Endodermal cell (in vitro differentiated cells): Measurements from ENCODE around the gene EFEMP2. TPM values are rescaled to one million over a fixed set of nuclear protein-coding genes. Genes with fewer than 3 reads are reported as not detected.

ENCODE experiments used
- DNase-seq: peaks from one replicate; pipeline ENCODE4 v3.0.0-alpha.2; 2017
- H3K27ac ChIP-seq: 2 replicates; pipeline ENCODE4 v1.5.1; 2013; ENCODE audit warnings: mild to moderate bottlenecking, low read depth, low read length, moderate library complexity
- H3K27me3 ChIP-seq: 2 replicates; pipeline ENCODE4 v1.6.1; 2013; ENCODE audit warnings: mild to moderate bottlenecking, low read length, moderate library complexity; ENCODE audit not compliant: insufficient read depth, control insufficient read depth, poor library complexity, severe bottlenecking
- H3K36me3 ChIP-seq: 2 replicates; pipeline ENCODE4 v1.7.0; 2013; ENCODE audit warnings: mild to moderate bottlenecking, low read length, moderate library complexity; ENCODE audit not compliant: control insufficient read depth, insufficient read depth
- H3K4me1 ChIP-seq: one replicate; pipeline ENCODE4 v1.7.0; 2013; ENCODE audit warnings: low read length; ENCODE audit not compliant: control insufficient read depth, insufficient read depth
- H3K4me3 ChIP-seq: 2 replicates; pipeline ENCODE4 v1.5.1; 2013; ENCODE audit warnings: mild to moderate bottlenecking, low read length, moderate library complexity
- H3K9ac ChIP-seq: 2 replicates; pipeline ENCODE4 v1.6.1; 2013; ENCODE audit warnings: mild to moderate bottlenecking, low read length, moderate library complexity; ENCODE audit not compliant: poor library complexity, severe bottlenecking; ENCODE audit errors: extremely low read depth
- H3K9me3 ChIP-seq: 2 replicates; pipeline ENCODE4 v1.6.1; 2013; ENCODE audit warnings: mild to moderate bottlenecking, low read length, moderate library complexity; ENCODE audit not compliant: control insufficient read depth
- H3K27ac Mint-ChIP-seq: 2 replicates; pipeline ENCODE4 v1.8.0; 2020; ENCODE audit warnings: mixed read lengths
- H3K27me3 Mint-ChIP-seq: 2 replicates; pipeline ENCODE4 v1.8.0; 2021; ENCODE audit warnings: mild to moderate bottlenecking, mixed read lengths; ENCODE audit not compliant: insufficient read depth
- H3K36me3 Mint-ChIP-seq: 2 replicates; pipeline ENCODE4 v1.8.0; 2020; ENCODE audit warnings: low read depth, mixed read lengths
- H3K4me1 Mint-ChIP-seq: 2 replicates; pipeline ENCODE4 v1.8.0; 2020; ENCODE audit warnings: mixed read lengths
- H3K4me3 Mint-ChIP-seq: 2 replicates; pipeline ENCODE4 v1.8.0; 2020; ENCODE audit warnings: mild to moderate bottlenecking, moderate library complexity, mixed read lengths
- H3K9me3 Mint-ChIP-seq: 2 replicates; pipeline ENCODE4 v1.8.0; 2020; ENCODE audit warnings: mild to moderate bottlenecking, mixed read lengths
- CTCF ChIP-seq: fragments of 200-600 bp; sonication (generic); conservative IDR thresholded peaks from 2 replicates; pipeline ENCODE4 v1.5.0; 2021; ENCODE audit warnings: antibody characterized with exemption, mild to moderate bottlenecking
- WGBS, 2 experiments: methylation state at CpG; one replicate each; pipeline versions ENCODE4 v1.1.5 to v1.1.7; 2013; ENCODE audit warnings: missing lambda C conversion rate in 2 of 2, mixed read lengths in 1 of 2; ENCODE audit not compliant: insufficient coverage in 1 of 2, insufficient read length in 1 of 2; 5-methylcytosine and 5-hydroxymethylcytosine counted together
- total RNA-seq, 2 donors: library from RNA; stranded (reverse); fragmentation: NEBNext Ultra II Directional in 1 of 2; extraction: Animal tissue kit (Norgen Biotek cat#: 25700) in 1 of 2; gene quantifications; 2 replicates in 1 of 2; 3 replicates in 1 of 2; pipeline ENCODE4 v1.2.1, GENCODE V29; 2021

The EFEMP2 gene
- total RNA-seq, 2 donors from 2014 or later: 84.5 to 99.6 TPM

GRCh38 chr11:65887723-65888162 lies 15.1 kb upstream of the EFEMP2 start:
- no peak for DNase-seq
- peak overlapping the region; percentile 98 for H3K27ac Mint-ChIP-seq
- Histone ChIP-seq H3K27ac (peak overlapping the region; percentile 64), H3K9ac (peak overlapping the region; percentile 44), H3K27me3 (no peaks in the 10 kb centered on the region), H3K9me3 (no peaks in the 10 kb centered on the region), H3K4me1 (no peaks in the 10 kb centered on the region), H3K36me3 (peaks cover 36% of the 10 kb centered on the region), H3K4me3 (peak overlapping the region; percentile 82)
- H3K36me3 Mint-ChIP-seq: peaks cover 37% of the 10 kb centered on the region
- H3K27me3 Mint-ChIP-seq: peaks cover 14% of the 10 kb centered on the region
- H3K4me1 Mint-ChIP-seq: peaks cover 36% of the 10 kb centered on the region
- TF ChIP-seq CTCF: no peak
- peak overlapping the region; percentile 96 for H3K4me3 Mint-ChIP-seq
- 4 to 7% methylated on average over 21 to 23 of the region's 23 CpGs for WGBS, 2 experiments
- H3K9me3 Mint-ChIP-seq: no peaks in the 10 kb centered on the region

- peaks cover 42% of the 10 kb centered on the region for H3K36me3 Mint-ChIP-seq
- peak overlapping the region; percentile 35 for H3K27ac Mint-ChIP-seq
- peak overlapping the region; percentile 96 for H3K4me3 Mint-ChIP-seq
- Histone ChIP-seq H3K36me3 (peaks cover 39% of the 10 kb centered on the region), H3K9ac (peak overlapping the region; percentile 44), H3K4me3 (peak overlapping the region; percentile 82), H3K9me3 (no peaks in the 10 kb centered on the region), H3K27me3 (no peaks in the 10 kb centered on the region), H3K27ac (no peak overlapping the region), H3K4me1 (no peaks in the 10 kb centered on the region)
- TF ChIP-seq CTCF: no peak
- DNase-seq: no peak
- no peaks in the 10 kb centered on the region for H3K9me3 Mint-ChIP-seq
- H3K4me1 Mint-ChIP-seq: peaks cover 29% of the 10 kb centered on the region
- 86 to 93% methylated on average over 9 to 14 of the region's 14 CpGs for WGBS, 2 experiments
- peaks cover 14% of the 10 kb centered on the region for H3K27me3 Mint-ChIP-seq
These were observed 14.5 kb upstream of the EFEMP2 start for GRCh38 chr11:65886826-65887722.

- 92 to 100% methylated on average over 8 to 12 of the region's 12 CpGs for WGBS, 2 experiments
- Histone ChIP-seq H3K27me3 (no peaks in the 10 kb centered on the region), H3K36me3 (peaks cover 39% of the 10 kb centered on the region), H3K9me3 (no peaks in the 10 kb centered on the region), H3K9ac (no peak overlapping the region), H3K4me3 (peak overlapping the region; percentile 82), H3K27ac (no peak overlapping the region), H3K4me1 (no peaks in the 10 kb centered on the region)
- Mint-ChIP-seq H3K4me1 (peaks cover 29% of the 10 kb centered on the region), H3K9me3 (no peaks in the 10 kb centered on the region), H3K27ac (no peak overlapping the region), H3K4me3 (peak overlapping the region; percentile 96), H3K36me3 (peaks cover 44% of the 10 kb centered on the region), H3K27me3 (peaks cover 14% of the 10 kb centered on the region)
- DNase-seq: no peak
- TF ChIP-seq CTCF: no peak
These were observed 13.4 kb upstream of the EFEMP2 start for GRCh38 chr11:65885808-65886536.
